Mucosa of rectum (tissue), 2 donors: ENCODE measurements around the gene INF2.

Experiments
- H3K27ac ChIP-seq, 2 donors: one replicate each; pipeline ENCODE4 v1.7.0; 2013; ENCODE audit warnings: inconsistent platforms in 2 of 2, low read depth in 2 of 2, low read length in 2 of 2
- H3K27me3 ChIP-seq, 2 donors: one replicate each; pipeline ENCODE4 v1.7.0; 2013; ENCODE audit warnings: low read length in 2 of 2; ENCODE audit not compliant: control insufficient read depth in 2 of 2, insufficient read depth in 2 of 2
- H3K36me3 ChIP-seq, 2 donors: one replicate each; pipeline ENCODE4 v1.7.0; 2013; ENCODE audit warnings: low read length in 2 of 2; ENCODE audit not compliant: control insufficient read depth in 2 of 2, insufficient read depth in 2 of 2
- H3K4me1 ChIP-seq, 2 donors: one replicate each; pipeline ENCODE4 v1.7.0; 2013; ENCODE audit warnings: low read length in 2 of 2, mild to moderate bottlenecking in 1 of 2; ENCODE audit not compliant: control insufficient read depth in 2 of 2, insufficient read depth in 2 of 2
- H3K4me3 ChIP-seq, 2 donors: one replicate each; pipeline ENCODE4 v1.7.0; 2013; ENCODE audit warnings: low read length in 2 of 2
- H3K9ac ChIP-seq, 2 donors: one replicate each; pipeline ENCODE4 v1.7.0; 2013; ENCODE audit warnings: low read length in 2 of 2, low read depth in 1 of 2, mild to moderate bottlenecking in 1 of 2
- H3K9me3 ChIP-seq, 2 donors: one replicate each; pipeline ENCODE4 v1.7.0; 2013; ENCODE audit warnings: low read length in 2 of 2; ENCODE audit not compliant: control insufficient read depth in 2 of 2
- donor health status: healthy.
- donor health status: Normal muscosa, but diverticular disease.

The INF2 gene

GRCh38 chr14:104753528-104754212 is 64.3 kb downstream of the INF2 start:
- H3K4me1 ChIP-seq = peaks cover 25 to 29% of the 10 kb centered on the region in 2 donors
- peaks cover 27 to 29% of the 10 kb centered on the region in 2 donors for H3K36me3 ChIP-seq
- peak overlapping the region; percentile 83 to 87 for H3K27ac ChIP-seq
- peak overlapping the region; percentile 87 to 90 for H3K4me3 ChIP-seq
- H3K9ac ChIP-seq = peak overlapping the region; percentile 83 to 92
- no peaks in the 10 kb centered on the region for H3K9me3 ChIP-seq
- H3K27me3 ChIP-seq = no peaks in the 10 kb centered on the region

- peaks cover 32 to 35% of the 10 kb centered on the region in 2 donors for H3K36me3 ChIP-seq
- H3K4me3 ChIP-seq = peak overlapping the region; percentile 87 to 90
- H3K9ac ChIP-seq = peak overlapping the region in 1 of 2 donors; percentile 32
- no peaks in the 10 kb centered on the region for H3K27me3 ChIP-seq
- H3K9me3 ChIP-seq = no peaks in the 10 kb centered on the region
- no peak overlapping the region for H3K27ac ChIP-seq
- peaks cover 18 to 23% of the 10 kb centered on the region in 2 donors for H3K4me1 ChIP-seq
These were observed 64.9 kb downstream of the INF2 start for GRCh38 chr14:104754213-104754851.

- Histone ChIP-seq H3K36me3 (peaks cover 36 to 37% of the 10 kb centered on the region in 2 donors), H3K27ac (no peak overlapping the region), H3K9me3 (no peaks in the 10 kb centered on the region), H3K9ac (no peak overlapping the region), H3K4me1 (peaks cover 14 to 21% of the 10 kb centered on the region in 2 donors), H3K27me3 (no peaks in the 10 kb centered on the region), H3K4me3 (no peak overlapping the region)
These were observed 66.2 kb downstream of the INF2 start for GRCh38 chr14:104755621-104756020.

GRCh38 chr14:104756477-104757237 is 67.2 kb downstream of the INF2 start:
- H3K27ac ChIP-seq = no peak overlapping the region
- H3K4me1 ChIP-seq = peaks cover 14 to 20% of the 10 kb centered on the region in 2 donors
- no peaks in the 10 kb centered on the region for H3K9me3 ChIP-seq
- peaks cover 37 to 39% of the 10 kb centered on the region in 2 donors for H3K36me3 ChIP-seq
- no peak overlapping the region for H3K4me3 ChIP-seq
- no peaks in the 10 kb centered on the region for H3K27me3 ChIP-seq
- no peak overlapping the region for H3K9ac ChIP-seq

GRCh38 chr14:104757238-104757585 is 67.8 kb downstream of the INF2 start:
- H3K9me3 ChIP-seq = no peaks in the 10 kb centered on the region
- no peak overlapping the region for H3K9ac ChIP-seq
- peaks cover 11 to 15% of the 10 kb centered on the region in 2 donors for H3K4me1 ChIP-seq
- no peak overlapping the region for H3K4me3 ChIP-seq
- peaks cover 37 to 39% of the 10 kb centered on the region in 2 donors for H3K36me3 ChIP-seq
- no peak overlapping the region for H3K27ac ChIP-seq
- H3K27me3 ChIP-seq = no peaks in the 10 kb centered on the region

- Histone ChIP-seq H3K27ac (no peak overlapping the region), H3K4me1 (peaks cover 10 to 13% of the 10 kb centered on the region in 2 donors), H3K36me3 (peaks cover 37 to 39% of the 10 kb centered on the region in 2 donors)
These were observed 68.4 kb downstream of the INF2 start for GRCh38 chr14:104757681-104758392.

GRCh38 chr14:104758981-104759969 is 69.9 kb downstream of the INF2 start:
- Histone ChIP-seq H3K9me3 (no peaks in the 10 kb centered on the region), H3K9ac (no peak overlapping the region), H3K27me3 (no peaks in the 10 kb centered on the region), H3K36me3 (peaks cover 37 to 39% of the 10 kb centered on the region in 2 donors), H3K4me1 (peaks cover 3 to 4% of the 10 kb centered on the region in 2 donors), H3K4me3 (no peak overlapping the region), H3K27ac (no peak overlapping the region)

More at GRCh38 chr14:104757681-104758392, 68.4 kb downstream of the INF2 start:
- no peak overlapping the region for H3K4me3 ChIP-seq
- H3K27me3 ChIP-seq = no peaks in the 10 kb centered on the region
- no peaks in the 10 kb centered on the region for H3K9me3 ChIP-seq
- H3K9ac ChIP-seq = no peak overlapping the region

GRCh38 chr14:104765517-104765916 is 76.1 kb downstream of the INF2 start:
- no peaks in the 10 kb centered on the region for H3K9me3 ChIP-seq
- H3K27me3 ChIP-seq = no peaks in the 10 kb centered on the region
- peaks cover 2 to 3% of the 10 kb centered on the region in 2 donors for H3K4me1 ChIP-seq
- no peak overlapping the region for H3K9ac ChIP-seq
- H3K27ac ChIP-seq = no peak overlapping the region
- H3K36me3 ChIP-seq = peaks cover 3% of the 10 kb centered on the region in 2 donors
- H3K4me3 ChIP-seq = no peak overlapping the region

- H3K4me3 ChIP-seq = no peak overlapping the region
- no peak overlapping the region for H3K27ac ChIP-seq
- H3K9me3 ChIP-seq = no peaks in the 10 kb centered on the region
- H3K4me1 ChIP-seq = peaks cover 2 to 3% of the 10 kb centered on the region in 2 donors
- H3K9ac ChIP-seq = no peak overlapping the region
- H3K36me3 ChIP-seq = peaks cover 7 to 9% of the 10 kb centered on the region in 2 donors
- no peaks in the 10 kb centered on the region for H3K27me3 ChIP-seq
These were observed 76.9 kb downstream of the INF2 start for GRCh38 chr14:104766256-104766862.
